ENCODE measurements around the gene ADAMTS3. TPM values are rescaled to one million over a fixed set of nuclear protein-coding genes. Genes with fewer than 3 reads are reported as not detected.

ADAMTS3 gene
- total RNA-seq, 1 experiment from 2014 or later: 4.4 TPM

- TF ChIP-seq PRDM15 (CRISPR knock-in tag; IDR thresholded peaks at IDR 0.05): no peak
Observed at GRCh38 chr4:72358483-72358882, 210.5 kb downstream of the ADAMTS3 start (continued).

GRCh38 chr4:72357908-72358307 is 211.1 kb downstream of the ADAMTS3 start:
- Mint-ChIP-seq H3K36me3 (no peaks in the 10 kb centered on the region), H3K4me3 (no peak overlapping the region), H3K9me3 (no peaks in the 10 kb centered on the region), H3K27me3 (ENCODE audit: low read depth) (no peaks in the 10 kb centered on the region), H3K27ac (no peak overlapping the region), H3K4me1 (no peaks in the 10 kb centered on the region)
- DNase-seq (ENCODE audit: low spot score): no peak
- no peak for ATAC-seq
- TF ChIP-seq TEAD1 (CRISPR knock-in tag; IDR thresholded peaks at IDR 0.05) (no peak), ZNF532 (CRISPR knock-in tag; IDR thresholded peaks at IDR 0.05; ENCODE audit: borderline replicate concordance) (no peak), MLX (CRISPR knock-in tag; IDR thresholded peaks at IDR 0.05) (no peak), ZNF317 (CRISPR knock-in tag; IDR thresholded peaks at IDR 0.05; ENCODE audit: borderline replicate concordance, low read depth) (no peak), ATF1 (CRISPR knock-in tag; IDR thresholded peaks at IDR 0.05) (no peak), EMX1 (CRISPR knock-in tag; IDR thresholded peaks at IDR 0.05) (no peak), NR3C1 (CRISPR knock-in tag; conservative IDR thresholded peaks at IDR 0.05; ENCODE audit: low read depth) (no peak), PRRX2 (CRISPR knock-in tag; IDR thresholded peaks at IDR 0.05) (no peak), TCF7 (CRISPR knock-in tag; IDR thresholded peaks at IDR 0.05; ENCODE audit: low read depth) (no peak), ATF6 (CRISPR knock-in tag; IDR thresholded peaks at IDR 0.05) (no peak), OVOL2 (CRISPR knock-in tag; IDR thresholded peaks at IDR 0.05; ENCODE audit: borderline replicate concordance) (no peak), JUN (CRISPR knock-in tag; IDR thresholded peaks at IDR 0.05) (no peak), NFYB (CRISPR knock-in tag; conservative IDR thresholded peaks at IDR 0.05; ENCODE audit: low read depth) (no peak), ZNF281 (CRISPR knock-in tag; IDR thresholded peaks at IDR 0.05) (no peak)
- ChIA-PET POLR2A (no interaction called here), CTCF (no interaction called here)
